GM13976 (cell line): ENCODE results near the gene TADA2A.

Experiments used
- DNase-seq: peaks from one replicate; pipeline ENCODE4 v3.0.0; 2012; ENCODE audit warnings: low spot score
- CTCF ChIP-seq: IDR thresholded peaks from 2 replicates; pipeline ENCODE4 v1.5.1; 2012; ENCODE audit warnings: borderline replicate concordance, mild to moderate bottlenecking; ENCODE audit not compliant: insufficient read depth; ENCODE audit errors: extremely low read depth, missing control alignments, control extremely low read depth
- in situ Hi-C: fragments of 300-500 bp; cut with MboI; formaldehyde crosslinking; loops from one replicate; pipeline ENCODE4 v1.12.0; 2022; ENCODE audit warnings: low sequenced_read_pairs, mixed read lengths, inconsistent platforms; ENCODE audit not compliant: unreplicated experiment

The TADA2A gene

GRCh38 chr17:37483311-37484039 lies 76.8 kb downstream of the TADA2A start:
- peak; percentile 41 for DNase-seq

DNA sequence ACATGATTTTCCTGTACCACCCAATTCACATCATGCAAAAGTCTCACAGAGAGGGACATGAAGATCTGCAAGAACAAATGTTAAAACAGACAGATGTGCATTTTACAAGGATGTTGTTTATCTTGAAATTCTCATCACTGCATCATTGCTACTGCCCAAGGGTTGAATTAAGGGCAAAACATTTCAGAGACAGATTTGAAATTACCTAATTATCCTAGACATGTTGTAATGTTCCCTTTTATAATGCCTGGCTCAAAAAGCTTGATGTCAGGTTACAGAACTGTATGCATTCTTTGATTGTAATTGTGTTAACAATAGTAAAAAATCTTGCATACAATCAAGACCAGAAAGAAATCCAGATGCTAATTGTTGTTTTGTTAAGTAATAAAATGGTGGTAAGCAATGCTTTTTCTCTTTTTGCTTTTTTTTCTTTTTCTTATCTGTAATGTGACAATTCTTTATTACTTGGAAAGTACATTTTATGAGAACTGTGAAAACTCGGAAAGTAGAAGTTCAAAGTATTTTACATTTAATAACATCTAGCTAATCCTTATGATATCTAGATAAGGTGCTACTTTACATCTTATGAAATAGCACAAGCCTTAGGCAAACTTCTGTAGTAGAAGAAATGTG lies 79.4 kb downstream of the TADA2A start:
- in situ Hi-C loops: no loop called here
- DNase-seq: no peak
- TF ChIP-seq CTCF: no peak

More at GRCh38 chr17:37483311-37484039, 76.8 kb downstream of the TADA2A start:
- in situ Hi-C loops: no loop called here
- no peak for TF ChIP-seq CTCF

DNA sequence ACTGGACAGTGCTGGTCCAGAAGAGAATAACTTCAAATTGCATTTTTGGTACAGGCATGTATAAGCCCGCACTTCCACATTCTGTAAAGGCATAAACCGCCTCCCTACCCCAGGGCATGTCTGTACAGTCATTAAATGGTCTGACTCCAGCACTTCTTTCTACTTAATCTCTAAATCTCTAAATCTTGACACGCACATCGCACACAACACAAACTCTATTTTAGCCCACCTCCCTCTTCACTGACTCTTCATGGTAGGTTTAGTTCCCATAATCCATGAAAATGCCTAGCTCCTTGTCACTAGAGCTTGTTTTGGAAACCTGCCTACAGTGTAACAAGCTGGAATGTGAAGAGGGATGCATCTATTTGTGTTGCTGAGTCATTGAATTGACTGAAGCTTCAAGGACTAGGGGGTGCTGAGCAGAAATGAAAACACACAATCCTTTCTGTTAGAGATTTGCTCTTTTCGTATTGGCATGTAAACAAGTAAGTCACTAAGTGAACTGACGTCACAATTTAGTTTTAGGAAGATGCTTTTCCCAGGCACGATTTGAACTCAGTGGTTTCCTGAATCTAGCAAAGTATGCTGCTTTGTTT lies 81.4 kb downstream of the TADA2A start:
- TF ChIP-seq CTCF: no peak
- in situ Hi-C loops: no loop called here
- peak; percentile 44 for DNase-seq

DNA sequence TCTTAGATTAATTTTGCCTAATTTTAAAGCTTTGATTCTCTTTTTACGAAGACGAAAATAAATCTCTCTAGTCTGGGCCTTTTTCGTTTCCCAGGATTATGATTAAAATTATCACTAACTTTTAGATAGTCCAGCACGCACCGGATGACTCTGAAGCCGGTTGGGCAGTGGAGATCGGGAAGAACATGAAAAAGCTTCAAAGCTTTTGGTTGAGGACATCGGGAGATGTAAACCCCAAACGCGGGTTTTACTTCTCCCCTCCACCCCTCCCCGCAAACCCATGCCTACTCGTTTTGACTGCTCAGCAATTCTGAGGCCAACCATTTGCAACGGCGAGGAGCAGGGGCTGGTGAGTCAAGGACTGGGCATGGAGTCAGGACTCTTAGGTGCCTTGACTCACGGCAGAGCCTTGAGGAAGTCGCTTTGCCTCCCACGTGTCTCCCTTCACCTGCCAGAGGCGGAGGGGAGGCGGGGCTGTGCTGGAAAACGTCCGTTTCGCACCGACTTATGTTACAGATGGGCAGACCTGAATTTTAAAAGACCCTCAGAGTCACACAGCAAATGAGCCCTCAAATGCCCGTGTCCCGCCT lies 82.0 kb downstream of the TADA2A start:
- in situ Hi-C loops: no loop called here
- no peak for TF ChIP-seq CTCF
- peak; percentile 59 for DNase-seq

DNA sequence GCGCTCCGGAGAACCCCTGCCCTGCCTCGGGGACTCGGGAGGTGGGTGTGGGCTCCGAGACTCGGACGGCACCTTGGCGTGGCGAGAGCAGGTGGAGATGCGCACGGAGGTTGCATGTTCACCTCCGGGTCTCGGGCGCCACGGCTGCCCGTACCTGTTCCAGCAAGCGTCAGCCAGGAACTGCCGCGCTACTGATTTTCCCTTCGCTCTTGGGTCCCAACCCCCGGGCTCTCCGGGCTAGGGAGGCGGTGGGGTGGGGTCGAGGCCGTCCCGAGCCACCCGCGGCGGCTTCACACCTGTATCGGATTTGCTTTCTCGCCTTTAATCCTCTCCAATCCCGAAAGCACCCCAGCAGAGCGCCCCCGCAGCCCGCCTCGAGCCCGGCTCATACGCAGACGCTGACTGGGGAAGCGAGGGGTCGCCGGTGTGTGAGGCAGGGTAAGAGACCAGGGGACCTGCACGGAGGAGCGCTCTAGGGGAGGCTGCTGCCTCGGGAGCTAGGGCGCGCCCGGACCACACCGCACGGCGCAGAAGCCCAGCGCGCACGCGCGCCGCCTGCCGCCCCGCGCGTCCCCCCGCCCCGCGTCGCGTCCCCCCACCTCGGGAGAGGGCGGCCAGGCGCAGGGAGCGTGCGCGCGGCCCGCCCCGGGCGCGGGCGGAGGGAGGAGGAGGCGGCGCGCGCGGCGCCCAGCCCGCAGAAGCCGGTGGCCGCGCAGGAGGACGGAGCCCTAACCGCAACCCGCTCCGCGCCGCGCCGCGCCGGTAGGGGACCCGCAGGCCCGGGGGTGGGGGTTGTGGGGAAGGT lies 82.7 kb downstream of the TADA2A start, which contains the start of gene DUSP14:
DUSP14 (plus strand) TSS at position 695 of the 805 bp plus-strand sequence. CDS start 22,382 bp downstream, outside the sequence.
- in situ Hi-C loops: no loop called here
- DNase-seq: peak; percentile 97

More for the DNA sequence above, 82.7 kb downstream of the TADA2A start, which contains the start of gene DUSP14:
- TF ChIP-seq CTCF: no peak
